NCI-H128 (cell line): ENCODE data around the gene RNASE2.
"Not testable (repeated sequence)": the region's sequence is repeated elsewhere in the genome, so short reads cannot be mapped to it uniquely, and the experiment has no call there.

ENCODE experiments used
- DNase-seq: peaks from one replicate; lab custom pipeline; 2025; ENCODE audit not compliant: unreplicated experiment; lab: John Stamatoyannopoulos, UW

The RNASE2 gene

GRCh38 chr14:20982646-20983369 lies 27.5 kb downstream of the RNASE2 start:
- no peak for DNase-seq

- DNase-seq = not testable (repeated sequence)
These were observed 30.4 kb downstream of the RNASE2 start for GRCh38 chr14:20985650-20986049.

DNA sequence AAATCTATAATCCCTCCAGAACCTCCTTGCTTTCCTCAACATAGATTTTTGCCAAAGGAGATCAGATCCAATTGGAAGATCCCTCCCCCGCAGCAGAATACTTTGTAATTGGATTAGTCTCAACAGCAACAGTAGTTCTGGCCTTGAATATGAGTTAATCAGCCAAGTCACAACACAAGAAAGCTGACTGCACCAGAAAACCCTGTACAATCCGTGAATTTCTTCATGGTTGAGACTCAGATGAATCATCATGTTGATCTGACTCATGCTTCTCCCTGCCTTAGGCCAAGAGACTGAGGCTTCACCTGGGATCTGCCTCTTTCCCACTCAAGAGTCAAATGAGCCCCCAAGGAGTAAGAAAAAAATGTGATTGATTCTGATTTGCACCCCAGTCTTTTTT lies 31.5 kb downstream of the RNASE2 start:
- no peak for DNase-seq

DNA sequence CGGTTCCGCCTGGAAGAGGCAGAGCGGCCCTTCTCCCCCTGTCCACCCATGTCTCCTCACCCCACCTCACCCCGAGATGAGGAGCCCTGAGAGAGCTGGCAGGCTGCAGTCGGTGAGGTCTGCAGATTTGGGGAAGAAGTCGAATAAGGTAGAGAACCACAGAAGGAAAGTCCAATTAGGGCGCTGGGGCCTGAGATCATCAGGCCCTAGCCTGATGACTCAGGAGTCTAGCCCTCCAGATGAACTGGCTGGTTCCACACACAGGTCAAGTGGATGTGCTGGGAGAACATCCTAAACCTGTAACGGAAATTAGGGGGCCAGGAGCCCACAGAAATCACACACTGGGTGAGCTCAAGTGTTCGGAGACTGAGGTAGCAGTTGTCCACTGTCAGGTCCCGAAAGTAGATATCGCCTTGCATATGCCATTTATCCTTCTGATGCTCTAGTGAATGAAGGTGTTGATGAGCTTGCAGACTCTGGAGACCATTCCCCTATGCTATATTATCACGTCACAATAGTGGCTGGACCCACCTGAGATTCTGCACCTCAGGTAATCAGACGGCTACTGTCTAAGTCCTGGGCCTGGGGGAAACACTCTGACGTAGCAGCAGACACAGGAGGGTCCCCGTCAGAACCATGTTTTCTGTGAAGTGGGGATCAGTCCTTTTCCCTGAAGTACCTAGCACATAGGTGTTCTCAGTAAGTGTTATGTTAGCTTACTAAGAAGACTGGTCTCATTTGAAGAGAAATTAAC lies 33.6 kb downstream of the RNASE2 start:
- DNase-seq = no peak

GRCh38 chr14:20989471-20989786 lies 34.1 kb downstream of the RNASE2 start:
- DNase-seq = no peak

GRCh38 chr14:20989787-20990600 lies 34.7 kb downstream of the RNASE2 start, which contains the start of gene METTL17:
Gene METTL17, plus strand, starts transcription at chr14:20989980. Its CDS starts 23 bp downstream, at chr14:20990003.
- no peak for DNase-seq

DNA sequence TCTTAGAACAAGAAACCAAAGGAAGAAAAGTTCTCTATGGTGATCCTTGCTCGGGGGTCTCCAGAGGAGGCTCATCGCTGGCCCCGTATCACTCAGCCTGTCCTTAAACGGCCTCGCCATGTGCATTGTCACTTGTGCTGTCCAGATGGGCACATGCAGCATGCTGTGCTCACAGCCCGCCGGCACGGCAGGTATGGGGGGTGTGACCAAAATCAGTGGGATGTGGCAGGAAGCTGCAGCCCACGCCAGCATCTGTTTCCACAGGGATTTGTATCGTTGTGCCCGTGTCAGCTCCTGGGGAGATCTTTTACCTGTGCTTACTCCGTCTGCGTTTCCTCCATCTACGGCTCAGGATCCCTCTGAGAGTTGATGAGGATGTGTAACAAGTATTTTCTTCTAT lies 41.2 kb downstream of the RNASE2 start:
- no peak for DNase-seq

DNA sequence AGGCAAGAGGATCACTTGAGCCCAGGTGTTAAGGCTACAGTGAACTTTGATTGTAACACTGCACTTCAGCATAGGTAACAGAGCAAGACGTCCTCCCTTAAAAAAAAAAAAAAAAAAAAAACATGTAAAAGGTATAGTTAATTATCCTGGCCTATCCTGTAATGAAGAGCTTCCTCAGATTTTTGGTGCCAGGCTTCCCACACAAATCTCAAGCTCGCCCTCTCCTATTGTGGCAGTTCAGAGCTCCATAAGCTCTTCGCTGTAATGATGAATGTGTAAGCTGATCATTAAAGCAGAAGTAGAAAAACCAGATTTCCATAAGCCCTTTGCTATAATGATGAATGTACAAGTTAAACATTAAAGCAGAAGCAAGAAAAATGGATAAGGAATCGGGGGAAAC lies 41.8 kb downstream of the RNASE2 start:
- DNase-seq = no peak

- no peak for DNase-seq
These were observed 42.3 kb downstream of the RNASE2 start for GRCh38 chr14:20997564-20997963.

GRCh38 chr14:20998139-20998538 lies 42.9 kb downstream of the RNASE2 start:
- DNase-seq = no peak

DNA sequence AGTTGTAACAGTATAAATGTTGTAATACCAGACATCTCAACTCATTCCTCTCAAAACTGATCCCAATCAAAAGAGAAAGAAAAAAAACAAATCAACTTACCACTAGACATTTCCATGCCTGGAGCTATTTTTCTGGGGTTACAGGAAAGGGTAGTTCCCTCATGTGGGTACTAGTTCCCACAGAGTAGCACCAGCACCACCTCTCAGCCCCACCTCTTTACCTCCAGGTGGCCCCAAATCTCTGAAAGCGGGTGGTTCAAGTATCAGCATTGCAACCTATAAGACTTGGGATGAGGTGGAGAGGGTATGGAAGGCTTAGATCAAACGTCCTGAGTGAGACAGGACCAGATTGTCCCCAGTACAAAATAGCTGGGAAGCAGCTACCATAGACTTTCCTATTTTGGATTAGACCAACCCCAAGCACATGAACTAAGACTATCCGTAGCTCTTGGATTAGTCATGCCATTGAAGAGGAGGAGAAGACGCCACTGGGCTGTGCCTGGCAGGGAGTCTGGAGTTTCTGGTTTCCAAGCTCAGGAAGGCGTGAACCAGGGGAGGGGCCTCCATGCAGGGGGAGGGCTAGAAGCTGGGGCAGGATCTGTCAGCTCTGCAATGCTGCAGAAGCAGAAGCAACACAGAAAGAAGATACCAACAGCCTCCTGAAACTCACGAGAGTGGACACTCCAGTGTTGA lies 43.5 kb downstream of the RNASE2 start, which contains the start of gene SLC39A2:
TSS of gene SLC39A2 (plus strand) at position 620 of the 693 bp plus-strand sequence. CDS start 154 bp downstream, outside the sequence.
- no peak for DNase-seq

DNA sequence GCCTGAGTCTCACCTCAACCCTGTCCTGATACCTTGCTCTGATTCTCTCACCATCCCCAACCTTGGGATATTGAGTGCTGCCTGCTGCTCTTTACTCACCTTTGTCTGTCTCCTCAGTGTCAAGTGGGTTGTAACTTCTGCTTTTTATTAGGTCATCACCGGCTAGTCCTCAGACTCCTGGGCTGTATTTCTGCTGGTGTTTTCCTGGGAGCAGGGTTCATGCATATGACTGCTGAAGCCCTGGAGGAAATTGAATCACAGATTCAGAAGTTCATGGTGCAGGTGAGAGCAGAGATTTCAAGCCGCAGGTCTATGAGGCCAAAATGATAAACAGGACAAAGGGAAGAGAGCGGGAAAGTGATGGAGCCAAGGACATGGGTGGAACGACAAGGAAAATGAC lies 44.3 kb downstream of the RNASE2 start:
- DNase-seq = no peak

- DNase-seq = no peak
These were observed 45.9 kb downstream of the RNASE2 start for GRCh38 chr14:21001218-21001617.

DNA sequence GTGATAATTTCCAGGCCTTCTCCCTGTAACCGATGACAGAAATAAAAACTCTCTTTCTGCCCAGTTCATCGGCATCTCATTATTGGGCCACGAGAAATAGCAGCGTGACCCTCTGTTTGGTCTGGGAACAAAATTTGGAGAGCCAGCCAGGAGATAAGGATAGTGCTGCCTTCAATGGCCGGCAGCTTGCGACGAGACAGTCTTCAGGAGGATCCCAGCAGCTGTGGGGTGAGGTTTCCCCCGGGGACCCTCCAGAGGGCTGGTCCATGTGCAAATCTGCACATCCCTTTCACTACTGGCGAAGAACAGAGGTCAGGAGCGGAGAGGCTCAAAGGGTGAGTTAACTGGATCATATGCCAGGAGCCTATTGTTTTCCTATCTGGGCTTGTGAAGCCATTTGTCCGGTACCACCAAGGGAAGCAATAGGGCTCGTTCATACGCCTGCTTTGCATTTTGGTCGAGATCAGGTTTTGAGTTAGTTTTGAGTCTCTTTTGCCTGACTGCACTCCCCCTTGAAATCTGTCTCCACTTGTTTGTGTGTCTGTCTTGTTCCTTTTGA lies 48.6 kb downstream of the RNASE2 start:
- DNase-seq = no peak
